ENCODE results near the gene RAB3D.
A peak's percentile ranks its signal among the peaks of the same experiment; 100 is the strongest.

RAB3D gene

DNA sequence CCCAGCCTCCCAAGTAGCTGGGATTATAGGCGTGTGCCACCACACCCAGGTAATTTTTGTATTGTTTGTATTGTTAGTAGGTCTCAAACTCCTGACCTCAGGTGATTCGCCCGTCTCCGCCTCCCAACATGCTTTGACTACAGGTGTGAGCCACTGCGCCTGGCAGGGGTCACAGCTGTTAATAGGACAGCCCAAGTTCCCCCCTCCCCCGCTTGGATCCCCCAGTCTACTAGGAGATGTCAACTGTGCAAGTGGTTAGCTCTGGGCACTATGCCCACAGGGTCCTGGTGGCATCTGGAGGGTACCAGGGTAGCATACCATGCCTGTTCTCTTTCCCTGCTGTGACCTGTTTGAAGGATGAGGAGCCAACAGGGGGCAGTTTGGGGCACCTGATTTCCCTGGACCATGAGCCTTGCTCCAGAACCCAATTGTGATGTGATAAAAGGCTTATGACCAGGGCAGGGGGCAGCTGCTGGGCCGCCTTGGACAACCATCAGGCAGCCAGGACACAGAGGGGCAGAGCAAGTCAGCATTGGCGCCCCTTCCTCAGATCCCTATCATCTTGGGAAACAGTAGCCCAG, 43.7 kb downstream of the RAB3D start, which contains the start of gene TSPAN16:
Gene TSPAN16 (plus strand): TSS at position 496 of the 581 bp plus-strand sequence. CDS start 138 bp downstream, outside the sequence.
- TF ChIP-seq FOXP2 (optimal IDR thresholded peaks at IDR 0.05; ENCODE audit: borderline replicate concordance, extremely low read depth, extremely low read length, insufficient read depth) (no peak), POLR2AphosphoS5 (IDR thresholded peaks at IDR 0.05; ENCODE audit: low read depth, low read length) (no peak), TAF1 (IDR thresholded peaks at IDR 0.05; ENCODE audit: borderline replicate concordance, insufficient read depth, low read length) (no peak), SIN3A (IDR thresholded peaks at IDR 0.05; ENCODE audit: borderline replicate concordance, insufficient read depth, low read length) (no peak)
- TF ChIP-seq, protein P1, sequence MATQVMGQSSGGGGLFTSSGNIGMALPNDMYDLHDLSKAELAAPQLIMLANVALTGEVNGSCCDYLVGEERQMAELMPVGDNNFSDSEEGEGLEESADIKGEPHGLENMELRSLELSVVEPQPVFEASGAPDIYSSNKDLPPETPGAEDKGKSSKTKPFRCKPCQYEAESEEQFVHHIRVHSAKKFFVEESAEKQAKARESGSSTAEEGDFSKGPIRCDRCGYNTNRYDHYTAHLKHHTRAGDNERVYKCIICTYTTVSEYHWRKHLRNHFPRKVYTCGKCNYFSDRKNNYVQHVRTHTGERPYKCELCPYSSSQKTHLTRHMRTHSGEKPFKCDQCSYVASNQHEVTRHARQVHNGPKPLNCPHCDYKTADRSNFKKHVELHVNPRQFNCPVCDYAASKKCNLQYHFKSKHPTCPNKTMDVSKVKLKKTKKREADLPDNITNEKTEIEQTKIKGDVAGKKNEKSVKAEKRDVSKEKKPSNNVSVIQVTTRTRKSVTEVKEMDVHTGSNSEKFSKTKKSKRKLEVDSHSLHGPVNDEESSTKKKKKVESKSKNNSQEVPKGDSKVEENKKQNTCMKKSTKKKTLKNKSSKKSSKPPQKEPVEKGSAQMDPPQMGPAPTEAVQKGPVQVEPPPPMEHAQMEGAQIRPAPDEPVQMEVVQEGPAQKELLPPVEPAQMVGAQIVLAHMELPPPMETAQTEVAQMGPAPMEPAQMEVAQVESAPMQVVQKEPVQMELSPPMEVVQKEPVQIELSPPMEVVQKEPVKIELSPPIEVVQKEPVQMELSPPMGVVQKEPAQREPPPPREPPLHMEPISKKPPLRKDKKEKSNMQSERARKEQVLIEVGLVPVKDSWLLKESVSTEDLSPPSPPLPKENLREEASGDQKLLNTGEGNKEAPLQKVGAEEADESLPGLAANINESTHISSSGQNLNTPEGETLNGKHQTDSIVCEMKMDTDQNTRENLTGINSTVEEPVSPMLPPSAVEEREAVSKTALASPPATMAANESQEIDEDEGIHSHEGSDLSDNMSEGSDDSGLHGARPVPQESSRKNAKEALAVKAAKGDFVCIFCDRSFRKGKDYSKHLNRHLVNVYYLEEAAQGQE (IDR thresholded peaks at IDR 0.05; ENCODE audit: insufficient read depth in 1 of 2, low read depth in 2 of 2, low read length in 2 of 2) = no peak

DNA sequence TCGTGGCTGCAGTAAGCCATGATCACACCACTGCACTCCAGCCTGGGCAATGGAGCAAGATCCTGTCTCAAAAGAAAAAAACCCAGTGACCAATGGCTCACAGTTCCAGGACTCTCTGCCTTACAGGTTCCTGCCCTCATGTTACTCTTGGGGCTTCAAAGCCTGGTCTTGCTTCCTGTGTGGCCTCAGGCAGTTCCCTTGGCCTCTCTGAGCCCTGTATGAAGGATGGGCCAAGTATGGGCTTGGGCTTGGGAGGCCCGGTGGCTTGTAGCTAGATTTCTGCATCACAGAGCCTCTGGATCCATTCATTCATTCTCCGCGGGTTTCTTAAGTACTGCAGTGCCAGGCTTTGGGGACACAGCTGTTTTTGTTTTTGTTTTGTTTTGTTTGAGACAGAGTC, 44.3 kb downstream of the RAB3D start:
- TF ChIP-seq POLR2AphosphoS5 (IDR thresholded peaks at IDR 0.05; ENCODE audit: low read depth, low read length) = no peak
- TF ChIP-seq, protein P1 (IDR thresholded peaks at IDR 0.05; ENCODE audit: insufficient read depth in 1 of 2, low read depth in 2 of 2, low read length in 2 of 2) = no peak

DNA sequence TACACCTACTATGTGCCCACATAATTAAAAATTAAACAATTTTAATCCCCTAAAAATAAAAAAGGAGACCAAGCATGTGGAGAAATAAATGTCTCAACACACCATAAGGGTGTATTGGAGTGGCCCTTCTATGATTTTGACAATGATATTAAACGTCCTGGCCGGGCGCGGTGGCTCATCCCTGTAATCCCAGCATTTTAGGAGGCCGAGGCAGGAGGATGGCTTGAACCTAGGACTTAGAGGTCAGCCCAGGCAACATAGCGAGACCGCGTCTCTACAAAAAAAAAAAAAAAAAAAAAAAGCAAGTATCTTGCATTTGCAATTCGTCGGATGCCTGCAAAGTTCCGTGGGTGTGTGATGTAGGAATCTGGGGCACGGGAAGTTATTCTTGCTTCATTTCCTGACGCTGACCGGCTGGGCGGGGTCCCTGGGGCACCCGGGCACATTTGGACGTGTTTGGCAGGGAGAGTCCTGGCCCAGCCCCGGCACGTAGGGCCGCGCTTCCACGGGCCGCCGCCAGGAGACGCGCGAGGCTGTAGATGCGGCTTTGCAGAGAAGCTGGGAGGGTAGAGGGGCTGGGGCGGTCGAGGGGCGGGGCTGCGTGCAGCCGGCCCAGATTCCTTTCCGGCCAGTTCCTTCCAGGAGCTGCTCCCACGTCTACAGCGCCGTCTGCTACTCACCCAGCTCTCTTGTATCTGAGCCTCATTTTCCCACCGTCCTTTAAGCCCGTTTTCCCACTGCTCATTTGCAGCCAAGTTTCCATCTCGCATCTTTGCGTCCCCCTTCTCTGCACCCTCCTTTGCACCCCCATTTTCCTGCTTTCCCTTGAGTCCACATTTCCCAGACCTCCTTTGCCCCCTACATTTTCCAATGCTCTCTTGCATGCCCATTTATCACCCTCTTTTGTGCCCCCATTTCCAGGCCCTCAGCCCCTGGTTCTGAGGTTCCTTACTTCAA, 45.7 kb downstream of the RAB3D start:
- no peak for TF ChIP-seq SIN3A (IDR thresholded peaks at IDR 0.05; ENCODE audit: borderline replicate concordance, insufficient read depth, low read length)
- TF ChIP-seq, protein P1 (IDR thresholded peaks at IDR 0.05; ENCODE audit: insufficient read depth in 1 of 2, low read depth in 2 of 2, low read length in 2 of 2) = peak; percentile 46 to 49; a peak in 2 of 4 replicates
- TF ChIP-seq POLR2AphosphoS5 (IDR thresholded peaks at IDR 0.05; ENCODE audit: low read depth, low read length) = peak; percentile 70; the same call in 1 of the 2 replicates
- TF ChIP-seq FOXP2 (optimal IDR thresholded peaks at IDR 0.05; ENCODE audit: borderline replicate concordance, extremely low read depth, extremely low read length, insufficient read depth) = peak; percentile 96
- no peak for TF ChIP-seq TAF1 (IDR thresholded peaks at IDR 0.05; ENCODE audit: borderline replicate concordance, insufficient read depth, low read length)

DNA sequence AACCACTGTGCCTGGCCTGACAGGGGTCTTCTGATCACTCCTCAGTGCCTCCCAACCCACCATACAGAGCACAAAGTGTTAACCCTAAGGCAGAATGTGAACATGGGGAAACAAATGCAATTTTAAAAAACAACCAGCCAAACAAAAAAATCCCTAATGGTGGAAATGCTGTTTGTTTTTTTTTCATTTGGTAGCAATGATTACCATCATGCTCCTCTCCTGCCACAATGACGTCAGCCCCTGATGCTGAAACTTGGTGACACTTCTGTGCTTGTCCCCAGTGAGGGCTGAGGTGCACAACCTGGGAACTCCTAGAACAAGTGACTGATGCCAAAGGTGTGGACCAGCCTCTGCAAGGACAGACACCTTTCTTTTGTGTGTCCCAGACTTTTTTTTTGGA, 47.5 kb downstream of the RAB3D start:
- TF ChIP-seq FOXP2 (optimal IDR thresholded peaks at IDR 0.05; ENCODE audit: borderline replicate concordance, extremely low read depth, extremely low read length, insufficient read depth) (no peak), SIN3A (IDR thresholded peaks at IDR 0.05; ENCODE audit: borderline replicate concordance, insufficient read depth, low read length) (no peak), TAF1 (IDR thresholded peaks at IDR 0.05; ENCODE audit: borderline replicate concordance, insufficient read depth, low read length) (no peak), POLR2AphosphoS5 (IDR thresholded peaks at IDR 0.05; ENCODE audit: low read depth, low read length) (no peak)
- TF ChIP-seq, protein P1 (IDR thresholded peaks at IDR 0.05; ENCODE audit: insufficient read depth in 1 of 2, low read depth in 2 of 2, low read length in 2 of 2) = no peak
